SK-N-SH (cell line): Measurements from ENCODE around the gene NPW. TPM values are rescaled to one million over a fixed set of nuclear protein-coding genes. Genes with fewer than 3 reads are reported as not detected.

Source experiments
- CTCF ChIA-PET: fragments of 300-600, 350-600 bp; formaldehyde crosslinking; extraction: SDS; loops from one replicate; lab custom pipeline; 2021; lab: Yijun Ruan, JAX
- POLR2A ChIA-PET: fragments of 350-600 bp; sonication (Branson Sonifier 250); formaldehyde crosslinking; extraction: SDS; loops from one replicate; lab custom pipeline; 2020; ENCODE audit warnings: antibody characterized with exemption, inconsistent platforms; lab: Yijun Ruan, JAX
- DNase-seq: peaks from one replicate; pipeline ENCODE4 v3.0.0; 2012
- H2AFZ ChIP-seq: fragments of 200-600 bp; sonication (generic); 2 replicates; pipeline ENCODE4 v1.8.1; 2016; ENCODE audit warnings: antibody characterized with exemption, mild to moderate bottlenecking, low read depth
- H3F3A ChIP-seq: fragments of 200-600 bp; sonication (generic); replicated peaks from 2 replicates; pipeline ENCODE3; 2016; ENCODE audit warnings: antibody characterized with exemption, mild to moderate bottlenecking; ENCODE audit not compliant: insufficient read depth
- H3K27ac ChIP-seq, 2 experiments: fragments of 200-500 bp in 1 of 2; fragments of 200-600 bp in 1 of 2; sonication (Bioruptor generic) in 1 of 2; sonication (generic), shearing (Covaris generic) in 1 of 2; 2 replicates each; pipeline versions ENCODE4 v1.5.1 to v1.6.1; 2014 to 2016; ENCODE audit warnings: low read depth in 2 of 2, inconsistent platforms in 1 of 2, low read length in 1 of 2, mild to moderate bottlenecking in 1 of 2, mixed read lengths in 1 of 2
- H3K27me3 ChIP-seq: fragments of 200-600 bp; sonication (generic), shearing (Covaris generic); 2 replicates; pipeline ENCODE4 v1.6.1; 2016; ENCODE audit warnings: mixed run types; ENCODE audit not compliant: insufficient read depth
- H3K36me3 ChIP-seq, 2 experiments: fragments of 200-500 bp in 1 of 2; fragments of 200-600 bp in 1 of 2; sonication (Bioruptor generic) in 1 of 2; sonication (generic) in 1 of 2; replicated peaks in 1 of 2; 2 replicates each; pipeline versions ENCODE3 to v1.5.1; 2014 to 2016; ENCODE audit warnings: low read length in 1 of 2, mild to moderate bottlenecking in 1 of 2; ENCODE audit not compliant: insufficient read depth in 2 of 2, control insufficient read depth in 1 of 2
- H3K4me1 ChIP-seq, 2 experiments: fragments of 200-500 bp in 1 of 2; fragments of 200-600 bp in 1 of 2; sonication (Bioruptor generic) in 1 of 2; sonication (generic), shearing (Covaris generic) in 1 of 2; 2 replicates each; pipeline versions ENCODE4 v1.5.1 to v1.6.1; 2014 to 2016; ENCODE audit warnings: low read depth in 1 of 2, low read length in 1 of 2, mixed run types in 1 of 2; ENCODE audit not compliant: insufficient read depth in 2 of 2, control insufficient read depth in 1 of 2
- H3K4me2 ChIP-seq: fragments of 200-600 bp; sonication (generic), shearing (Covaris generic); 2 replicates; pipeline ENCODE4 v1.6.1; 2017; ENCODE audit warnings: mixed run types
- H3K4me3 ChIP-seq, 2 experiments: fragments of 200-500 bp in 1 of 2; fragments of 200-600 bp in 1 of 2; sonication (Bioruptor generic) in 1 of 2; sonication (generic), shearing (Covaris generic) in 1 of 2; 2 replicates each; pipeline versions ENCODE4 v1.5.1 to v1.8.1; 2014 to 2016; ENCODE audit warnings: low read depth in 2 of 2, inconsistent platforms in 1 of 2, low read length in 1 of 2, mild to moderate bottlenecking in 1 of 2, mixed read lengths in 1 of 2, moderate library complexity in 1 of 2
- H3K79me2 ChIP-seq: fragments of 200-600 bp; sonication (generic); 2 replicates; pipeline ENCODE4 v1.8.1; 2017; ENCODE audit warnings: mild to moderate bottlenecking; ENCODE audit not compliant: insufficient read depth
- H3K9ac ChIP-seq: fragments of 200-600 bp; sonication (generic); 2 replicates; pipeline ENCODE4 v1.6.1; 2017; ENCODE audit warnings: mixed run types
- H3K9me2 ChIP-seq: fragments of 200-600 bp; sonication (generic); 2 replicates; pipeline ENCODE4 v1.6.1; 2017; ENCODE audit warnings: mixed run types
- H3K9me3 ChIP-seq: fragments of 200-600 bp; sonication (generic); 2 replicates; pipeline ENCODE4 v1.6.1; 2017; ENCODE audit warnings: mixed run types, mild to moderate bottlenecking, moderate library complexity
- H4K20me1 ChIP-seq: fragments of 200-600 bp; sonication (generic); 2 replicates; pipeline ENCODE4 v1.6.1; 2017; ENCODE audit warnings: mild to moderate bottlenecking, mixed run types; ENCODE audit not compliant: insufficient read depth
- ELF1 ChIP-seq: IDR thresholded peaks from 2 replicates; pipeline ENCODE4 v1.4.0; 2012
- EP300 ChIP-seq, 2 experiments: IDR thresholded peaks; 2 replicates each; pipeline versions ENCODE4 v1.4.0 to v1.6.1; 2012; ENCODE audit warnings: borderline replicate concordance in 1 of 2, low read depth in 1 of 2, low read length in 1 of 2
- FOSL2 ChIP-seq: IDR thresholded peaks from 2 replicates; pipeline ENCODE4 v1.4.0; 2012; ENCODE audit warnings: low read depth, mild to moderate bottlenecking, moderate library complexity, borderline replicate concordance
- FOXJ3 ChIP-seq: sonication (generic); formaldehyde crosslinking; IDR thresholded peaks from 2 replicates; pipeline ENCODE4 v1.5.1; 2020; ENCODE audit warnings: mild to moderate bottlenecking, missing genetic modification reagents
- GABPA ChIP-seq: IDR thresholded peaks from 2 replicates; pipeline ENCODE4 v1.4.0; 2012; ENCODE audit warnings: low read depth, mild to moderate bottlenecking
- JUND ChIP-seq: IDR thresholded peaks from 2 replicates; pipeline ENCODE4 v1.4.0; 2012
- MAX ChIP-seq: IDR thresholded peaks from 2 replicates; pipeline ENCODE4 v1.4.0; 2012; ENCODE audit warnings: low read depth
- MXI1 ChIP-seq: IDR thresholded peaks from 2 replicates; pipeline ENCODE4 v1.6.1; 2012; ENCODE audit warnings: mild to moderate bottlenecking, low read depth, low read length, improper control_type of control experiment
- PBX3 ChIP-seq: IDR thresholded peaks from 2 replicates; pipeline ENCODE4; 2012
- POLR2AphosphoS5 ChIP-seq: IDR thresholded peaks from 2 replicates; pipeline ENCODE4 v1.6.1; 2012; ENCODE audit warnings: low read depth, low read length
- RAD21 ChIP-seq: IDR thresholded peaks from 2 replicates; pipeline ENCODE4 v1.6.1; 2012; ENCODE audit warnings: mild to moderate bottlenecking, low read length
- REST ChIP-seq: IDR thresholded peaks from 2 replicates; pipeline ENCODE4 v1.6.1; 2012; ENCODE audit warnings: mild to moderate bottlenecking, low read depth, low read length, moderate library complexity
- RFX5 ChIP-seq: IDR thresholded peaks from 2 replicates; pipeline ENCODE4 v1.6.1; 2012; ENCODE audit warnings: mild to moderate bottlenecking, improper control_type of control experiment, low read length
- TEAD4 ChIP-seq: IDR thresholded peaks from 2 replicates; pipeline ENCODE4 v1.4.0; 2012; ENCODE audit warnings: mild to moderate bottlenecking, borderline replicate concordance; ENCODE audit not compliant: insufficient read depth
- YY1 ChIP-seq: IDR thresholded peaks from 2 replicates; pipeline ENCODE4 v1.4.0; 2012; ENCODE audit warnings: low read depth, mild to moderate bottlenecking
- ZBTB33 ChIP-seq: IDR thresholded peaks from 2 replicates; pipeline ENCODE4 v1.4.0; 2012; ENCODE audit warnings: low read depth, borderline replicate concordance
- WGBS: methylation state at CpG from one replicate; pipeline ENCODE4 v1.1.6; 2017; ENCODE audit warnings: low lambda C conversion rate; 5-methylcytosine and 5-hydroxymethylcytosine counted together
- polyA plus RNA-seq, 3 experiments: library from polyadenylated mRNA; depleted of rRNA; stranded (reverse); fragments of >200 nt; gene quantifications; 2 replicates each; pipeline ENCODE4 v1.2.3, GENCODE V29; 2012

Gene NPW
- polyA plus RNA-seq, 1 of the 3 experiments (the other 2 are of a cell fraction): 1.1 TPM

- H3K4me1 ChIP-seq: no peaks in the 10 kb centered on the region
- no peaks in the 10 kb centered on the region for H4K20me1 ChIP-seq
- no peaks in the 10 kb centered on the region for H3F3A ChIP-seq
- no peaks in the 10 kb centered on the region for H3K27me3 ChIP-seq
- ChIA-PET CTCF (interaction anchor here (0.9 to 2.0 kb wide), 3 partner anchors 15 to 78 kb away, joined by 3 to 6 read pairs (median 4); partner anchors contain the start of genes NTHL1 and TSC2), POLR2A (interaction anchor here (2.2 kb wide), 1 partner anchor 15 kb away, joined by 9 read pairs; the partner anchor contains the start of genes NTHL1 and TSC2)
- peaks cover 8 to 64% of the 10 kb centered on the region in 2 experiments for H3K36me3 ChIP-seq
- H3K4me2 ChIP-seq: no peak overlapping the region
- no peaks in the 10 kb centered on the region for H3K9me3 ChIP-seq
- H3K9me2 ChIP-seq: no peaks in the 10 kb centered on the region
- no peak for DNase-seq
- no peak overlapping the region for H3K9ac ChIP-seq
- no peaks in the 10 kb centered on the region for H3K79me2 ChIP-seq
- WGBS: 97% methylated on average over 6 of the region's 28 CpGs
- TF ChIP-seq ELF1 (no peak), GABPA (no peak), ZBTB33 (no peak), JUND (no peak), MAX (no peak), TEAD4 (no peak), REST (no peak), YY1 (no peak), FOXJ3 (CRISPR knock-in tag) (no peak), MXI1 (no peak), PBX3 (no peak), RFX5 (no peak), FOSL2 (no peak), POLR2AphosphoS5 (no peak), EP300 (IDR thresholded peaks at IDR 0.05; ENCODE audit: borderline replicate concordance in 1 of 2, low read depth in 1 of 2, low read length in 1 of 2) (no peak), RAD21 (no peak)
- H2AFZ ChIP-seq: no peak overlapping the region
- no peak overlapping the region for H3K27ac ChIP-seq
- H3K4me3 ChIP-seq: no peak overlapping the region
These were observed 43.2 kb downstream of the NPW start for GRCh38 chr16:2062801-2063200.
